GM18519 (cell line): ENCODE results near the gene FAAP20.

Experiments used
- ATAC-seq: cut with Tn5 transposase; IDR thresholded peaks from one replicate; pipeline ENCODE4 v1.9.1; 2021; ENCODE audit warnings: mild to moderate bottlenecking, moderate library complexity; ENCODE audit not compliant: unreplicated experiment, low FRiP score

The FAAP20 gene

DNA sequence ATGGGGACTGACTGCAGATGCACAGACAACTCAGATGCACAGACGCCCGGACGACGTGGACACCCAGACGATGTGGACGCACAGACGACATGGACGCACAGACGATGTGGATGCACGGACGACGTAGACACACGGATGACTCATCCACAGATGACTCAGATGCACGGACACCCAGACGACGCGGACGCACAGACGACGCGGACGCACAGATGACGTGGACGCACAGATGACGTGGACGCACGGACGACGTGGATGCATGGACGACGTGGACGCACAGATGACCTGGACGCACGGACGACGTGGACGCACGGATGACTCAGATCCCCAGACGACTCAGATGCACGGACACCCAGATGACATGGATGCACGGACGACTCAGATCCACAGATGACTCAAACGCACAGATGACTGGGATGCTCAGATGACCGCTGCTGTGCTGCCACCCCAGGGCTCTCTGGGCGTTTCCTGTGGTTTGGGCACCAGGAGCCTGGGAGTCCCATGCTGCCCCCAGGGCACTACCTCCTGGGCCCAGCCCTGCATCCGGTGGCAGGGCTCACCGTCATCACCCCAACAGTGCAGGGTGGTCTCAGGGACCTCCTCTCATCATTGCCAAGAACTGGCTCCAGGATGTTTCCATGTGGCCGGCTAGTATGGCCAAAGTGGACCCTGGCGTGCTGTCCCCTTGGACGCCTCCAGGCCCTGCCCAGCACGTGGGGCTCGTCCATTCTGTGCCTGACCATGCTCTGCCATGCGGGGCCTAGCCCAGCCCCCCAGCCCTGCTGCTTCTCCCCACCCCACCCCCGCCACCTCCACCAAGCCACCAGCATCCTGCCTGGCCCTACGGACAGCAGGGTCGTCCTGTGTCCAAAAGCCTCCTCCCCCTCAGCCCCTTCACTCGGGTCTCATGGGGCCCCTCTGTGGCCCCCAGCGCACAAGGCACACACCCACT is 14.0 kb downstream of the FAAP20 start:
- no peak for ATAC-seq

DNA sequence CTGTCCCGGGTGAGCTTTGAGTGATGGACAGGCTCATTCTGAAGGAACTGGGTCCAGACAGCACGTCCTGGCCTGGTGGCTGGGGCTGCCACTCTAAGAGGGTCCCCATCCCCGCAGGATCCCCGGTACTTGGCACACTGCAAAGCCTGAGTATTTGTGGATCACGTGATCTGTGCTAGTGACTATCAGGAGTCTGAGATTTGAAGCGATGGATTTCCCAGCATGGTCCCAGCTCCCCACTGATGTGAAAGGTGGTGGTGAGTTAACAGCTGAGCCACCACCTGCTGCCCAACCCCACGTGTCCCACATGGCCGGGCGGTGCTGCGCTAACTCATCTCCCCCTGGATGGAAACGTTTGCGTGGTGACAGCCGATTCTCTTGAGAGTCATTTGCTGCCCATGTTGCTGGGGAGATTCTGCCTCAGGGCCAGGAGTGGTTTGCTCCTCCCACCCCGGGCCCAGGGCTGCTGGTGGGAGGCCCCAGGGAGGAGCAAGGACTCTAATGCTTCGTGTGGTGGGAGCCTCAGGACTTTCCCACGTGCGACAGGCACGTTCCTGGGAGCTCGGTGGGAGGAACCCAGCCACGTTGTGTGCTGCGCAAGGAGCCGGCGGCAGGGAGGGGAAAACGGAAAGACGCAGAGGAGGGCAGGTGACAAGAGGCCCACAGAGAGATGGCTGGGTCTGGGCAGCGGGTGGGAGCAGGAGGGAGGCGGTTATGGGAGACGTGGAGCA is 15.1 kb downstream of the FAAP20 start:
- no peak for ATAC-seq

DNA sequence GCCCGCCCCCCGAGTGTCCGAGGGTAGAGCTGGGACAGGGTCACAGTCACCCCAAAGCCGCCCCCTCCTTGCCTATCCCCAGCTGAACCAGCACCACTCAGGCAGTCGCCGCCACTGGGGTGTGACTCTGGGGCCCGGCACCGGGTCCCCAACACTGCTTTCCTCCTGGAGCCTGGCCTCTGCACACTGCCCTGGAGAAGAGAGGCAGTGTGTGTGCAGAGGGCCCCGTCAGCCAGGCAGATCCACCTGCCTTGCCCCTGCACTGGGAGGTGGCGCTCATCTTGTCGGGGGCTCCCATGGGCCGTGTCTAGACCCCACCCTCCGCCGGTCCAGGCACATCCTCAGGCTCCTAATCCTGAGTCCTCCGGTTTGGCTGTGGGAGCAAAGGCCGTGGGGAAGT is 15.7 kb downstream of the FAAP20 start:
- no peak for ATAC-seq

DNA sequence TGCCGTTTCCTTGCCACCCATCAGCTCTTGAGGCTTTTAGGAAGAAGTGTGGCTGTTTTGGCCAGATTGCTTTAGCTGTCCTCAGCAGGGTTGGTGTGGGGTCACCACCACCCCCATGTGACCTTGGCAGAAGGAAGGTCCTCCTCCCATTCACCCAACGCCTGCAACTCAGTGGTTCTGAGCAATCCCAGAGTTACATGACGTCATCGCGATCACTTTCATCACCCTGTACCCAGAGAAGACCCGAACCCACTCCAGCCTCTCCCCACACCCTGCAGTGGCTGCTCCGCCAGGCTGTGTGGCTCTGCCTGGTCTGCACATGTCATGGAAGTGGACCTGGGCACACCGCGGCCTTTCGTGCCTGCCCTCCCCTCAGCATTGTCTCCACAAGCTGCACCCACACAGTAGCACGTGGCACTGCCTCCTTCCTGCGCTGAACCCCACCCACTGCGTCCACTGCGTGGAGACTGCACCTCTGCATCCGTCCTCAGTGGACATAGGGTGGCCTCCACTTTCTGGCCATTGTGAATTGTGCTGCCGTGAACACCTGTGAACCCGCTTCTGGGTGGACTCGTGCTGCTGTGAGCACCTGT is 16.5 kb downstream of the FAAP20 start:
- ATAC-seq, result no peak

DNA sequence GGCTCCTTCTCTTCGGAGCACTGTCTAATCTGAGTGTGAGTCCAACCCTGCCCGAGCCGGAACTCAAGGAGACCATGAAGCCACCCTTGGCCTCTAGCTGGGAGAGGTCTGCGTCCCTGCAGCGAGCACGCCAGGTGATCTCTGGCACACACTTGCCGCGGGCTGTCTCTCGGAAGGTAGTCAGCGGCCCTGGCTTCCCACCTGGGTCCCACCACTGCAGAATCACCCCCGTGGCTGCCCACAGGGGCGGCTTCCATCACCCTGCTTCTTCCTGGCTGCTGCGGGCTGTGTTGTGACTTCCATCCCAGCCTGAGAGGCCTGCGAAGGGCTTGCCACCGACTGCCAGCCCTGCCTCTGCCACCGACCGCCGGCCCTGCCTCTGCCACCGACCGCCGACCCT is 17.0 kb downstream of the FAAP20 start:
- no peak for ATAC-seq

DNA sequence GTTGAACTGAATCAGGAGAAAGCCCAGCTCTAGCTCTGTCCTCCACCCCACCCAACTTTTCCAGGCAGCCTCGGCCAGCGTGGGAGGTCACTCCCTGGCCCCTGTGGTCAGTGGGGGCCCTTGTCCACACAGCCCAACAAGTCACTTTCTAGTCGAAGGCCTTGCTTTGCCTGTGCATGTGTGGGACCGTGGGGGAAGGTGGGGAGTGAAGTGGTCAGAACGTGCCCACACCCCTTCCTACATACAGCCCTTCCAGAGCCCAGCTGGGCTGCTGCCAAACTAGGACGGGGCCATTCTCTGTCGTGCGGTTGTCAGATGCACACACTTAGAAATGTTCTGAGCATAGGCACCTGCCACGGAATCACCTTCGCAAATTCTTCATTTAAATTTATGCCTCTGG is 18.0 kb downstream of the FAAP20 start:
- ATAC-seq, result no peak

DNA sequence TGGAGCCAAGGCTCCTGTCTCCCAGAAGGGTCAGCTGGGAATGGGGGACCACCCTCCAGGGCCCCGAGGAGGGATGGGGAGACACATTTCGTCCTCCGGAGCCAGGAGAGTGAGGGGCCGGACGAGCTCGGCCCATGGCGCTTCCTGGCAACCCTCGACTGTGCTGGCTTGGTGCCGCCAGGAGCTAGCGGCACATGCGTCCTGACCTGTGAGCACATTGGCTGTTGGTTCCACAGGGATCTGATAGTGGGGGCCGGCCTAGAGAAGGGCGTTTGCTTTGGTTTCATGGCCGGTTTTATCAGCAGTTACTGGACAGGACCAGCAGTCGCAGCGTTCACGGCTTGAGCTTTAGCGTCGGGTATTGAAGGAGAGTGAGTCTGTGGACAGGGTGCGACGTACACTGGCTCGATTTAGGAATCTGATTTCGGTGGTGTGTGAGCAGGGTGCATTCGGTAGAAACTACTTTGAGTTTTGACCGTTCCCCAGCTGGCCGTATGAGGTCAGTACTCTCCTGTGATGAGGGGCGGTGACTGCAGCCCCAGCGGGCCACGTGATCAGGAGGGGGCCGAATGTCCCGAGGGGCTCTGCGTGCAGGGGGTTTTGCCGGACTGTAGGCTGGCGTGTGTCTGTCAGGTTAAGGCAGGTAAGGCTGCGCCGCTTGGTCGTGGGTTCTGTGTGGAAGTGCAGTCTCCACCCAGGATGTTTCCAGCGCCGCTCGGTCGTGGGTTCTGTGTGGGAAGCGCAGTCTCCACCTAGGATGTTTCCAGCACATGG is 18.7 kb downstream of the FAAP20 start:
- ATAC-seq, result no peak

DNA sequence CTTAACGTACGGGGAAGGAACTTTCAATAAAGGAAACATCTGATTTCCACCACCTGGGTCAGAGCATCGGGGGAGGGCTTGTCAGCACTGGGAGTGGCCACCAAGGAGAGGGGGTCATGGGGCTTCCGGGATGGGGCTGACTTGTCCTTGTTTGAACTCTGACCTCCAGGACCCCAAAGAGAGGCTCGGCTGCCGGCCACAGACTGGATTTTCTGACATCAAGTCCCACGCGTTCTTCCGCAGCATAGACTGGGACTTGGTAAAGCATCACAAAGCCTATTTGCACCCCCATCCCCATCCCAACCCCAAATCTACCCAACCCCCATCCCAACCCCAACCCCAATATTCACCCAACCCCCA is 19.5 kb downstream of the FAAP20 start:
- no peak for ATAC-seq

DNA sequence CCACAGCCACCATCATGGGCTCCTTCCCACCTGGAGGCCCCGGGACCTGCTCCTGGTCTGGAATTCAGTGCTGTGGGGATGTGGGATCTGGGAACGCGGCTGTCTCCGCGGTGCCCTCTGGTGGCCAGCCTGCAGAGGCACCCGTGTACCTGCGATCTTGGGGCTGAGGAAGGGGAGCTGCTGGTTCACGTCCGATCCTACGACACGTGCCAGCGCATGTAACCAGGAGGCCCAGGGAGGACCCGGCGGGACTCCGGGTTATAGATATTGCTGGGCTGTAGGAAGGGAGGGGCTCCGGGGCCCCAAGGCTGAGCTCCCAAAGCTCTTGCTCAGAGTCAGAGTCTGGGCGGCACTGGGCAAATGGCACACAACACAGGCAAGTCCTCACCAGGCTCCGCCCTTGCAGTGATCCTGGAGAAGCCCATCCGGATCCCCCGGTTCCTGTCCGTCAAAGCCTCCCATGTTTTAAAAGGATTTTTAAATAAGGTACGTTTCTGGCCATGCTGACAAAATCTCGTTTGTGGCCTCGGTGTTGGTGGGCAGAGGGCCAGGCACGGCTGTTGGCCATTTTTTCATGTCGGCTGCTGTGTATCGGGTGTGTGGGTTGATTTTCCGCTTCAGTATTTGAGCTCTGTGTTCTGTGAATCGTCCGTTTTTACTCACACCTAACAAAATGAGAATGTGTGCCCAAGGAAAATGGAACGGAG is 20.1 kb downstream of the FAAP20 start:
- ATAC-seq, result no peak

DNA sequence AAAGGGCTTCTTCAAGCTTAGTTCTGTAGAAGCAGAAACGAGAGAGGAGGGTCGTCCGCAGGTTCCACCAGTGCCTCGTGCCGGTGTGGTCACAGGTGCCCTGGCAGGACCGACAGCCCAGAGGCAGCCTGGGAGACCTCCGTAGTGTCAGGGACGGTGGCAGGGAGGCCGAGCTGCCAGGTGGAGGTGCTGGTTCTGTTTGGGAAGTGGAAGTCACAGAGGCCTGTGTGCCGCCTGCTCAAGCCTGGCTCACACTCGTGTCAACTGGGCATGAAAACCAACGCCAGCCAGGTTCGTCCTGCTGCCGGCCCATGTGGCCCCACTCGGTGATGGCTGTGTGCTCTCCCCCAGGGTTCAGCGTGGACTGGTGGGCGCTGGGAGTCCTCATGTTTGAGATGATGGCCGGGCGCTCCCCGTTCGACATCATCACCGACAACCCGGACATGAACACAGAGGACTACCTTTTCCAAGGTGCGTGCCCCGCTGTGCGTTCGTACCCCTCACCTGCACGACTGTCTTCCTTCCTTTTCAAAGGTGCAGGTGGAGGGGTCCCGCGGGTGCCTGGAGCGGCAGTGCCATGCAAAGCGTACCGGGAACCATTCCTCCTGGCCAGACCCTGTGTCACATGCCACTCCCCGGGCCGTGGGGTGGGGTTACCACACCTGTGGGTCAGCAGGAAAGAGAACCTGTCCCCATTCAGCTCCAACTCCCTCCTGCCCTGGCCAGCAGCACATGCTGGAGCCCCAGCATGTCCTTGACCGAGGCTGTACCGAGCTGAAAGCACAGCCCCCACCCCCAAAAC is 20.8 kb downstream of the FAAP20 start:
- no peak for ATAC-seq

DNA sequence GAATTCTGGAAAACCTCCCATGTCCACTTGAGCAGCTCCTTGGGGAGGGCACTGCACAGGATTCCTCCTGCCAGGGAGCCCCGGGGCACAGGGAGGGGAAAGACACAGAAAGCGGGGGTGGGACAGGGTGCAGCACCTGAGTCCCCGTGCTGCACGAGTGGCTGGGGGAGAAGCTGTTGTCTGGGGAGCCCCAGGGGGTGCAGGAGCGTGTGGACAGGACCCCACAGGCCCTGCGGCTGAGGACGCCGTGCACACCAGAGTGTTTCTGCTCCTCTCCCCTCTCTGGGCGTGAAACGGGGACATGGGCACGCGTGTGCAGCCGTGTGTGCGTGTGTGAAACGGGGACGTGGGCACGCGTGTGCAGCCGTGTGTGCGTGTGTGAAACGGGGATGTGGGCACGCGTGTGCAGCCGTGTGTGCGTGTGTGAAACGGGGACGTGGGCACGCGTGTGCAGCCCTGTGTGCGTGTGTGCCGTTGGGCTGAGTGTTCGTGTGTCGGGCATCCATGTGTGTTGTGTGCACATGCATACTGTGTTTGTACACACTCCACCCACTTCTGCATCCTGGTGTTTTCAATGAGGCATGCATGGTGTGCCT is 21.9 kb downstream of the FAAP20 start:
- ATAC-seq, result no peak

DNA sequence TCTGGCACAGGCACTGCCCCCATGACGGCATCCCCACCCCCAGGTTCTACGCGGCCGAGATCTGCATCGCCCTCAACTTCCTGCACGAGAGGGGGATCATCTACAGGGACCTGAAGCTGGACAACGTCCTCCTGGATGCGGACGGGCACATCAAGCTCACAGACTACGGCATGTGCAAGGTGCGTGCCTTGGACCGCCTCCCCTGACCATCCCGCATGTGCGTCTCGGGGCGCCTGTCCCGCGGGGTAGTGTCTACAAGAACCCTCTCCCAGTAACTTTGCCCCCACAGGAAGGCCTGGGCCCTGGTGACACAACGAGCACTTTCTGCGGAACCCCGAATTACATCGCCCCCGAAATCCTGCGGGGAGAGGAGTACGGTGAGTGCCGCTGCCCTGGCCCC is 22.6 kb downstream of the FAAP20 start:
- no peak for ATAC-seq

DNA sequence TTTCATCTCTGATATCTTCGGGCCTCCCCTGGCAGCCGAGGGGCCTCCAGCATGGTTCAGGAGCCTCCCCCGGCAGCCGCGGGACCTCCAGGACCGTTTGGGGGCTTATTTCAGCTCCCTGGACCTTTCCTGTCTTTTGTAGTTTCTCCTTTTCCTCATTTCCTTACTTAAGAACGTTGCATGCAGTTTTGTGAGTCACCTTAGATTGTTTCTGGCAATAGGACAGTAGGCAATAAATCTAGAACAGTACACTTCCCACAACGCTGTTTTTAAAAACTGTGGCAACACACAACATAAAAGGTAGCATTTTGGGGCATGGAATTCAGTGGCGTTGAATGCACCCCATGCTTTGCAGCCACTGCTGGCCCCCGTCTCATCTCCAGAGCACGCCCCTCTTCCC is 24.4 kb downstream of the FAAP20 start:
- ATAC-seq, result no peak

DNA sequence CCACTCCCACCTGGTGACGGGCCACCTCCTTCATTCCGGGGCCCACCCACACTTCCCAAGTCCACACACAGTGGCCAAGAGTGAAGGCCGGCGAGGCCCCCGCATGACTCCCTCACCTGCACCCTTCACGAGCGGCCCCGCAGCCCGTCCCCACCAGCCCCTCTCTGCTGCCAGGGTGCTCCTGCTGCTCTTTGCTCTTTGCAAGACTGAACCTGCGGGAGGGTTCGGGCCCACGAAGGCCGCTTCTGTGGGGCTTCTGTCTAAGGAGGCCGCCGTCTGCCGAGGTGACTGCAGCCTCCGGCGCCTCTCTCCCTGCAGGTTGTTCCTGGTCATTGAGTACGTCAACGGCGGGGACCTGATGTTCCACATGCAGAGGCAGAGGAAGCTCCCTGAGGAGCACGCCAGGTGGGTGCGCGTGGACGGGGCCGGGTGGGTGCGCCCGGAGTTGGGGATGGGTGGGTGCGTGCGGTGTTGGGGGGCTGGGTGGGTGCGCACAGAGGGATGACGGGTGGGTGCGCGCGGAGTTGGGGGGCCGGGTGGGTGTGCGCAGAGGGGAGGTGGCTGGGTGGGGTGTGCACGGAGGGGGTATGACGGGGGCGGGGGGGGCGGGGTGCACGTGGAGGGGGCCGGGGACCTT is 25.3 kb downstream of the FAAP20 start:
- ATAC-seq, result no peak

DNA sequence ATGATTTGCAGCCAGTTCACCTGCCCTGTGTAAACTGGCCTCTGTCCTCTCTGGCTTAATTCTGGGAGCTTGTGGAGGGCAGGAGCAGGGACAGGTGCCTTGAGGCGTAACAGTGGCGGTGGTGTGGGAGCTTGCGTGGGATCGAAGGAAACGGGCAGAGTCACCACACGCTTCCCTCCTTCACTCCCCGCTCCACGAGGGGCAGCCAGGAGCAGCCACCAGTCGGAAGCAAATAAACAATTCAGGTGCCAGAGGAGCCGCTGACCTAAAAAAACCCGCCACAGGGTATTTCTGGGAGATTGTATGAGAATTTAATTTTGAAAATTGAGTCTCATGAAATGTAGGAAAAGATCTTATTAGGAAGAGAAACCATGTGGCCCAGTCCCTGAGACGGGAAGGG is 26.0 kb downstream of the FAAP20 start:
- no peak for ATAC-seq

DNA sequence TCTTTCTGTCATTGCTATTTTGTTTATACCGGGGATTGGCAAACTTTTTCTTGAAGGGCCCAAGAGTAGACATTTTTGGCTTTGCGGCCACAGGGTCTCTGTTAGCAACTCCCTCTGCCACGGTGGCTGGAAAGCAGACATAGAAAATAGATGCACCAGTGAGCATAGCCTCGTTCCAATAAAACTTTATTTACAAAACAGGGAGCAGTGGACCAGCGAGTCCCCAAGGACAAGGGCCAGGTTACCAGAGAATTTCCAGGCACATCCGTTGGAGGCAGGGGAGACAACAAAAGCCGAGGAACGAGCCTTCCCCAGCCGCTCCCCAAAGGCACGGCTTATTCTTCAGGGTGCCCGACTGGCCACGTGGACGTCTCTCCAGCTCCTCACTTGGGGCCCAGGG is 26.5 kb downstream of the FAAP20 start:
- ATAC-seq, result no peak

DNA sequence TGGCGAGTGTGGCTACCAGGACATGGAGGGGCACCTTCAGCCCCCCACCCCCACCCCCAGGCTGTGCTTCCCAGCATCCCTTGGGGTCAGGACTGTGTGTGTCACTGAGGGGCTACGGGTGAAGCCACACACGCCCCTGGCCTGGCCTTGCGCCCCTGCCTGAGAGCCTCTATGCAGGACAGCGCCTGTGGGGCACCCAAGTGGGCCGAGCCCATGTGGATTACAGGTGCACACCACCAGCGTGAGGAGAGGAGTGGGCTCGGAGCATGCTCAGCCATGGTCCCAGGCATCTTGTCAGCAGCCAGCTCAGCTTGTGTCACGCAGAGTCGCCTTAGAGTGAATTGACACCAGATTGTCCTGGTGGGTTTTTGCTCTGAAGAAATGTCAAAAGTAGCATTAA is 27.9 kb downstream of the FAAP20 start:
- no peak for ATAC-seq

DNA sequence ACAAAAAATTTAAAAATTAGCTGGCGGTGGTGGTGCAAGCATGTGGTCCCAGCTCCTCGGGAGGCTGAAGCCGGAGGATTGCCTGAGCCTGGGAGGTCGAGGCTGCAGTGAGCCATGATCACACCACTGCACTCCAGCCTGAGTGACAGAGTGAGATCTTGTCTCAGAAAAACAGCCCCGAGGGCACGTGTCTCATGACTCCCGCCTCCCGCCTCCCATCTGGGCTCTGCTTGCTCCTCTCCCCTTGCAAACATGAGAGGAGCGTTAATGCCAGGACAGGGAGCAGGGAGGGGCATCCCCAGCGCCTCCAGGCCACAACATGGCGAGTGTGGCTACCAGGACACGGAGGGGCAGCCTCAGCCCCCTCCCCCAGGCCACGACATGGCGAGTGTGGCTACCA is 28.3 kb downstream of the FAAP20 start:
- ATAC-seq, result no peak

DNA sequence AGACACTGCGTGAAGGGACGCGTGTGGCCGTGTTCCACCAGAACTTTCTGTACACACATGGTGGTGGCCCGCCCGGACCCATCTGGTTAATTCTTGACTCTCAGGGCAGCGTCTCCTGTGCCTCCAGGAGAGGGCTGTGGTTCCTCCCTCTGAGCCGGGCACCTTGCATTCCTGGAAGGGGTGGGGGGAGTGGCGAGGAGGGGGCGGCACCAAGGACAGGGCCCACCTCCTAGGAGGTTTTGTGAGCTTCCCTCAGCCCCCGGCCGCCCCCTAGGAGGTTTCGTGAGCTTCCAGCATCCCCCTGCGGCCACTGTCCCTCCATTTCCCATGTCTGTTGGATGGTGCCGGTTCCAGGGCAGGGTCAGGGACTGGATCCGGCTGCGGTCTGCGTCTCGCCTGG is 28.9 kb downstream of the FAAP20 start:
- ATAC-seq, result no peak
